Epithelial cell of prostate (primary cell): ENCODE results near the gene MTUS2.

ENCODE experiments used
- DNase-seq: peaks from one replicate; pipeline ENCODE4 v3.0.0-alpha.2; 2011; ENCODE audit warnings: low read depth, low spot score
- H3K27ac ChIP-seq: fragments of 450-650 bp; 2 replicates; pipeline ENCODE4 v1.5.1; 2017; ENCODE audit warnings: mild to moderate bottlenecking

Gene MTUS2

DNA sequence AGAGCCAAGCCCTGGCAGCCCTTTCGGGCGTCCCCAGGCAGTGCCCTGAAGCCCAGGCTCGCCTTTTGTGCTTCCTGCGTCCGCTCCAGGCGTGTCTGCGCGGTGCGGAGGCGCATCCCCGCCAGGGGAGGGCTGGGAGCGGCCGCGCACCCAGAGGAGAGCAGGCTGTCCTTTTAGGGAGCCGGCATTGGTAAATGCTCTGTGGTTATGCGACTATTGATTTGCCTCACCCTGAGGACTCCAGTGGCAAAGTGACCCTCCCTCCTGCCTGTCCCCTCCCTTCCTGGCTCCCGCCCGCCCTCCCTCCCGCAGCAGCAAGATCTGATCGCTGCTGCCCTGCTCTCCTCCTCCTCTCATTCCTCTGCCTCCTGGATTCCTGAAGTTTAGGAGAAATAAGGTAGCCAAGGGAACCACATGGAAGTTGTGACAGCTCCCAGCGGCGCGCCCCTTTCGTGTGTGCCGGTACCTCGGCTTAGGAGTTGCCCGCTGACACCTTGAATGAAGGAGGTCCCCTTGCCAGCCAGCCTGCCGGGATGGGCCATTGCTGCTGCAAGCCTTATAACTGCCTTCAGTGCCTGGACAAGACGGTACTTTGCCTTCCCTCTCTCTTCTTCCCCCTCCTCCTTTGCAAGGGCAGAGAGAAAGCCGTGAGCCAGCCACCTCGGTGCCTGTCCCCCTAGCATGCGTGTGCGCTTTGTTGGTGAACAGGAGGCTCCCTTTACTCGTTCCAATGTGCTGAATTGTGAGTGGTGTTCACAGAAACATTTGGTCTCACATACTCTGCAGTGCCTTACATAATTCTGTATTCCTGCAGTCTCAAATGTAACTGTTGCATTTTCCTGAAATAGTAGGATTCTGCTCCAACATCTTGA, 608.4 kb downstream of the MTUS2 start:
- H3K27ac ChIP-seq = no peak overlapping the region
- no peak for DNase-seq

DNA sequence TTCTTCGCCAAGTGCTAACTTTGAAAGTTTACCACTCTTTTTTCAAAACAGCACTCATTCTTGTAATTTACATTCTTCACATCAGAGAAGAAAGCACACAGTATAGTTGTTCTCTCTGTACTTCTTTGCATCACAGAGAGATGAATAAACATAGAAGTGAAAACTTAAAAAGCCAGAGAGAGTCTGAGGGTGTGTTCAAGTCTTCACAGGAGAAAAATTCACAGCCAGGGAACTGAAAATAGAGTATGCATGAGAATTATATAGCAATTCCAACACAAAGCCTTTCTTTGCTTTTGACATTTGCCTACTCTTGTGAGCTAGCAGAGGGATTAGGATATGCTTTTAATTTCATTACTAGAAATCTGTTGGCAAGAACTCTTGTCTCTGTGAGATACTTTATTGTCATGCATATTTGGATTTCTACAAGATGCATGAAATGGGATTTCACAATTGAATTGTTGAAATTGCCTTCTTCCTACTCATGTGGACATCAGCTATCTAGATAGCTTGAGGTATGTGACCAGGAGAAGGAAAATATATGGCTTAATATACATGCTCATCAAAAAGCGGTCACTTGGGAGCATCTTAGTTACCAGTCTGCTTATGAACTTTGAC, 609.3 kb downstream of the MTUS2 start:
- no peak for DNase-seq
- H3K27ac ChIP-seq = no peak overlapping the region

DNA sequence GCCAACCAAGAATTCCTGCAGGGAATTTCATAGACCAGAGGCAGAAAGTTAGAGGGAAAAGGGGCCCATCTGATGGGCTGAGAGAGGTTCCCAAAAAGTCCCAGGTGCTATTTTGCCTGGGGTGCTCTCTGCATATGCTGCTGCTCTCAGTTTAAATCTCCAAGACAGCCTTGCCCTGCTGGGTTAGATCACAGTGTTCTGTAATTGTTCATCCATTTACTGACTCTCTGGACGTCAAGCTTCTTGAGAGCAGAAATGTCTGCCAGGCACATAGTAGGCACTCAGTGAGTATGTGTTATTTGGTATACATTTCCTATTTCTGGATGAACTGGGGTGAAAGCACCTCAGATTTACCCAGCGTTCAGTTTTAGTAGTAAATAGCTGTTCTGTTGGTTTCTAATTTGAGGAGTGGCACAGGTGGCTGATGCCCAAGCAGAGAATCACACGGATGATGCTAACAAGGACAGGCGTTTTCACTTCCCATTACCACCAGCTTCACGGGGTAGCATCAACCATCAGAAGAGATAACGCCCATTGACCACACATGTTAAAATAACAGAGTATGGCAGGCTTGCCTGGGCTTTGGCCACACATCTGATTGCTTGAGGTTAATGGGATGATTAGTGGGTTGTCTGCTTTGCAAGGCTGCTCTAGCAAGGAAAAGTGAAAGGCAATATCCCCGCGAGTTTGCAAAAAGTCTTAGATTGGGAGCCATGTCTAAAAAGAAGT, 614.2 kb downstream of the MTUS2 start:
- no peak for DNase-seq
- no peak overlapping the region for H3K27ac ChIP-seq

GRCh38 chr13:29435125-29435911, 615.2 kb downstream of the MTUS2 start:
- no peak overlapping the region for H3K27ac ChIP-seq
- no peak for DNase-seq

DNA sequence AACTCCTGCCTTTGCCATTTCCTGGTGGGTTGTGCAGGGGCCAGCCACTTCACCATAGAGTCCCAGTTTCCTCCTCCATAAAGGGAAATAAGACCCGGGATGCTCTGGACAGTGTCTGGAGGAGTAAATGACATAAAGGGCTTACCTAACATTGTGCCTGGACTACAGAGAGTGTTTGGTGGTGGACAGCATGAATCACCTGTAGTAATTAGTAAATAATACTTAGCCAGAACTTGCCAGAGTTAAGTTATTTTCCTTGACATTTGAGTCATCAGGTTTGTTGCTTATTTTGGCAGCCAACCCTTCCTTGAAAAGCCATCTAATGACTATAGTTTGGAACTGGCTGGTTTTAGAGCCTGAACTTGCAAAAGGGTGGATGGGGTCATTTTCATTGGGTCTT, 616.2 kb downstream of the MTUS2 start:
- no peak overlapping the region for H3K27ac ChIP-seq
- DNase-seq = peak; percentile 53

DNA sequence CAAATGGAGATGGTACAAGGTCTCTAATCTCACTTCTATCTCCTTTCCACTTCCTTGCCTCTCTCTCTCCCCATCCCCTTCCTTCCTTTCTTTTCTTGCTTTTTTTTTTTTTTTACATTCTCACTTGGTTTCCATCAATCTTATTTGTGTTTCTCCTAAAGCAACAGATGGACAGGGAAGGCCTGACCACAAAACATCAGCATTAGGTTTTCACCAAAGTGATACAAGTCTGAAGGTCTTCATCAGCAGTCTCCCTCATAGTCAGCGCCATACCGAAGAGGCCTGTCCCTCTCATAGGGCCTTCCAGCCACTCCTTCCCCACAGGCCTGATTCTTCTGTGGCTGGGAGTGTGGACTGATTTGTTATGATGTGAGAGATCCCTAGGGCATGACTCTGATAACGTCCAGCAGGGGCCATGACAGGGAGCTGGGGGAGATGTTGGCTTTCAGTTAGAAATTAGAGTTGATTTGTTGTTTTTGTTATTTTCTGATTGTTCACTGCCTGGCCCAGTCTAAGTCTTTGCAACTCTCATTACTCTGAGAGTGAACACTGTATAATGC, 616.7 kb downstream of the MTUS2 start:
- DNase-seq = no peak
- no peak overlapping the region for H3K27ac ChIP-seq

- no peak overlapping the region for H3K27ac ChIP-seq
- no peak for DNase-seq
Observed at GRCh38 chr13:29438769-29439168, 618.6 kb downstream of the MTUS2 start.

GRCh38 chr13:29439601-29440388, 619.7 kb downstream of the MTUS2 start:
- H3K27ac ChIP-seq = no peak overlapping the region
- no peak for DNase-seq

DNA sequence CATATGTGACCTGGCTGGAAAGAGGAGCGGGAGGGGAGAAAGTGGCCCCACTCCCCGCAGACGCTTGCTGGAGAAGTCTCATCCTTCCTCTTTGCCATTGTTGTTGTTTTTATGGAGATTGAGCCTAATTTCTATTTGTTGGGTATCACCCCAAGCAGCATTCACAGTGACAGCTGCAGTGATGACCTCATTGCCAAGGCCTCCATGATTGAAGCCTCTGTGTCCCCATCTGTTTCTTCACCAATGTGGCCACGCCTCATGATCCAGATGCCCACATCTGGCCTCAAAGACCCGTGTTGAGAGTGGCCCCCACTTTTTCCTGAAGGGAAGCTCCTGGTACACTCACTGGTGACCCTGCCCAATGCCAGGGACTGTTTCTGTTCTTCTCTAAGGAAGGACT, 621.2 kb downstream of the MTUS2 start:
- no peak for DNase-seq
- H3K27ac ChIP-seq = no peak overlapping the region

DNA sequence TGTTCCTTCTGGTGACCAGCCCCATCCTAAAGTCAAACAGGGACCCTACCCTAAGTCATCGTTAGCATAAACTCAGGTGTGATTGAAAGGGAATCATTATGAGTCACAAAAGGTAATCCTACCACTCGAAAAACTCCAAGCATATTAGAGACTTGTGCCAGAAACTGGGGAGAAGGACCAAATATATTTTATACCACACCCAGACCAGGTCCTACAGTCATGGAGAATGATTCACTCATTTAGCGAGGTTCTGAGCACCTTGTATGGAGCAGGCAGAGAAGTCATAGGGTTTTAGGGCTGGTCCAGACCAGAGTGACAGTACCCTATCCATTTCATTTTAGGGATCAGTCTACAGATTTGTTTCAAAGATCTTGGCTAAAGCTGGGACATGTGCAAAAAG, 625.9 kb downstream of the MTUS2 start:
- no peak overlapping the region for H3K27ac ChIP-seq
- DNase-seq = no peak

DNA sequence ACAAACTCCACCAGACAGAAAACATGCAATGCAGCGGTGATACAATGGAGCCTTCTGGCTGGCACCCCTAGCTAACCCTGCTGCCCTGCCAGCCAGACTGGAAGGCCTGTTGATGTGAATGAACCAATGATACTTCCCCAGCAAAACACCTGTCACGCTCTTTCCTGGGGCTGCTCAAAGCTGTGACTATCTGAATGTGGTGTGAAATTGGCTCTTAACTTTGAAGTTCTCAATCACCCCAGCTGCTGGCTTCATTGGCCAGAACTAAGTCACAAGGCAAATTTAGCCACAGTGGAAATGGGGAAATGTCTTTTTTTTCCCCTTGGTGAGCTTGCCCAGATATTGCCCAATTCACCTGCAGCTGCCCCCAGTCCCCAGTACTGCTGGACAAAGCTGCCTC, 628.0 kb downstream of the MTUS2 start:
- DNase-seq = no peak
- H3K27ac ChIP-seq = no peak overlapping the region

DNA sequence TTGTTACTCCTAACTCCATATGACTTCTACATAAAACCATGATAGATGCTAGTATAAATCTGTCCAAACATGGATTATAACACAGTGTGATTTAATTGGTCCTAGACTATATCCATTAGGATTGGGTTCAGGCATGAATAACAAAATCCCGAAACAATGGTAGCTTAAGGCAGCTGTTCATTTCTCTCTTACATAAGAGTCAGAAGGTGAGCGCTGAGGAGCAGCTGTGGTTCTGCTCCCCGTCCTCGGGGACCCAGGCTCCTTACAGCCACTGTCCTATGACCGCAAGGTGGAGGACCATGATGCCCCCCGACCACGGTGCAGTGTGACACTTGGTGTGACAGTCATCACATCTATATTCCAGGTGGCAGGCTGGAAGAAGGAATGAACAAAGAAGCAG, 629.6 kb downstream of the MTUS2 start:
- no peak overlapping the region for H3K27ac ChIP-seq
- DNase-seq = no peak

DNA sequence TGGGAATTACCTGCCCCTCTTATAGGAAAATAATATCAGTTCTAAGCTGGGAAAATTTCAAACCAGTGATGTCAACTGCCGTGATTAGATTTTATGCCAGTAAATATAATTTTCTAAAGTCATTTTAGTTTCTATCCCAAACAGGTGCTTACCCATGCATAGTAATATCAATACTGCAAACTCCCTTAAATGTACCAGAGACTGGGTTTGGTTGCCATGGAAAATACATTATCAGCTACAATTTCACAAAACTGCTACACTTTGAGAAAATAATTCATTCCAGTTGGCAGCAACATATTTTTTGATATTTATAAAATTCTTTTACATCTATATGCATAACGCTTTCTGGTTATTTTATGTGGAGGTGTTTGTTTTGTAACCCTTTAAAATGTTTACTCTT, 631.8 kb downstream of the MTUS2 start:
- DNase-seq = no peak
- no peak overlapping the region for H3K27ac ChIP-seq

DNA sequence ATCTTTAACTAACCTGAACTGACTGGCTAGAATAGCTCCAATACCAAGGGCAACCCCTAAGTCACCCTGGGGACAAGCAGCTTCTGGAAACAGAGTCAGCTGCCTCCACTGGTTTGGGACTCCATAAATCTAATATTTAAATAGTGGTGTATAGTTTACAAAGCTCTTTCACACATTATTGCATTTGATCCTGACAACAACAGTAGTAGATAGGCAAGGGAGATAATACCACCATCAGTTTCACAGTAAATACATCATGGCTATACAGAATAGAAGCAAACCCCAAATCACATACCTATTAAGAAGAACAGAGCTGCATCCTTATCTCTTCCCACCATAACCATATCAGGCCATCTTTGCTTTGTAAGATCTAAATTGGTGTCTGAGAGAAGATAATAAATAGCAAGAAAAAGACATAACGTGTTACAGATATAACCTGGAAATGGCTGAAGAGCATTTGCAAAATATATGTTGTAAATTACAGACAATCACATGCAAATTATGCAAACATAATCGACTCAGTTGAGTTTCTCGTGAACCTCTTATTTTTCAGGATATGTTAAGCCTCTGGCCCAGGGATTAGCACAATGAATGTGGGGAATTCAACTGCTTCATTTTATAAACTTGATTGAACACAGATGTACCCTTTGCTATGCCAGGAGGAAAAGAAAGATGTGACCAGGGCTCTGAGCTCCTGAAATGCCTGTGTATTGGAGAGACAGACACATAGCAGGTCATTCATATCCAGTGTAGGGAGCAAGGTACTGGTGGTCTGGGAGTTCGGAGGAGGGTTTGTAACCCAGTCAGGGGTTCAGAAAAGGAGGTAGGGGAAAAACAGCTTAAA, 632.9 kb downstream of the MTUS2 start:
- no peak for DNase-seq
- H3K27ac ChIP-seq = no peak overlapping the region

GRCh38 chr13:29453617-29454011, 633.5 kb downstream of the MTUS2 start:
- DNase-seq = no peak
- no peak overlapping the region for H3K27ac ChIP-seq

GRCh38 chr13:29454931-29455481, 634.9 kb downstream of the MTUS2 start:
- peak overlapping the region; percentile 24 for H3K27ac ChIP-seq
- DNase-seq = peak; percentile 84

- no peak for DNase-seq
- H3K27ac ChIP-seq = no peak overlapping the region
Observed at GRCh38 chr13:29456419-29456818, 636.3 kb downstream of the MTUS2 start.

DNA sequence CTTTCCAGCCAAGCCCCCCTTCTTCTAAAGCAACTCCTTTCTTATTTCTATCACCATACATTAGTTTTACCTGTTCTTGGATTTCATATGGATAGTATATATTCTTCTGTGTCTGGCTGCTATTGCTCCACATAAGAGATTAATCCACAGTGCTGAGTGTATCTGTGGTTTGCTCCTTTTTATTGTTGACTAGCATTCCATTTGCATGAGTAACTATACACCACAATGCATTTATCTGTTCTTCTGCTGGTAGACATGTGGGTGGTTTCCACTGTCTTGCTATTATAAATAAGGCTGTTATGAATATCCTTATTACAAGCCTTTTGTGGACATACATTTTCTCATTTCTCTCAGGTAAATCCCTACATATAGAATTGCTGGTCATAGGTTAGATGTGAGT, 637.2 kb downstream of the MTUS2 start:
- peak; percentile 82 for DNase-seq

More for the DNA sequence above, 637.2 kb downstream of the MTUS2 start:
- peak overlapping the region; percentile 41 for H3K27ac ChIP-seq
